HG03066 (cell line): Measurements from ENCODE around the gene KPNA6.
"Not testable (repeated sequence)": the region's sequence is repeated elsewhere in the genome, so short reads cannot be mapped to it uniquely, and the experiment has no call there.

Experiments
- ATAC-seq: cut with Tn5 transposase; IDR thresholded peaks from one replicate; pipeline ENCODE4 v1.9.1; 2021; ENCODE audit warnings: low read depth; ENCODE audit not compliant: unreplicated experiment

The KPNA6 gene

GRCh38 chr1:32100359-32100758 lies 7.5 kb upstream of the KPNA6 start:
- no peak for ATAC-seq

DNA sequence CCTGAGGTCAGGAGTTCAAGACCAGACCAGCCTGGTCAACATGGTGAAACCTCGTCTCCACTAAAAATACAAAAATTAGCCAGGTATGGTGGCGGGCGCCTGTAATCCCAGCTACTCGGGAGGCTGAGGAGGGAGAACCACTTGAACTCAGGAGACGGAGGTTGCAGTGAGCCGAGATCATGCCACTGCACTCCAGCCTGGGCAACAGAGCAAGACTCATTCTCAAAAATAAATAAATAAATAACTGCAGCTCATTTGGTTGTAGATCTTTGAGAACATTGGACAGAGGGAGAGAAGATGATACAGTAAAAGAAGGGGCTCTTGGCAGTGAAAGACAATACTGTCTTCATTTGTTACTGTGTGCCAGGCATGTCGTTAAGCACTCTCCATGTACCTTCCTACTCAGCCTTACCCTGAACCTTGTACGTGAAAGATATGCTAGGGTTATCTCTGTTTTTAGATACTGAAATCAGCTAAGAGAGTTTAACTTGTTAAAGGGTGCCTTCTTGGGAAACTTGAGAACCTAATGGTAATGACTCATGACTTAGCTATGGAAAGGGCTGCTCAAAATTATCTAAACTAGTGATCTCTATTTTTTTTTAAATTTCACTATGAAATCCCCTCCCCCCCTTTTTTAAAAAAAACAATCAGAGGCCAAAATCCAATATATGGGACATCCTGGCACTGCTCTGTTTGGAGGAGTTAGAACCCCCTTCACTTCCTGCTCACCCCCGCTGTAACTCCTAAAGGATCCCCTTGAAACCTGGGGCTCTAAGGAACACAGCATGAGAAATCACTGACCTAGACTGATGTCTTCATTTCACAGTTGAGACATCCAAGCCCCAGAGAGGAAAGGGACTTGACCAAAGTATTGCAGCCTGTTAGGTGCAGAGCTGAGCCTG lies 6.8 kb upstream of the KPNA6 start:
- no peak for ATAC-seq

- no peak for ATAC-seq
Observed at GRCh38 chr1:32104127-32104526, 3.7 kb upstream of the KPNA6 start.

- no peak for ATAC-seq
Observed at GRCh38 chr1:32105338-32105737, 2.5 kb upstream of the KPNA6 start.

GRCh38 chr1:32106663-32107275 lies 1.1 kb upstream of the KPNA6 start:
- no peak for ATAC-seq

DNA sequence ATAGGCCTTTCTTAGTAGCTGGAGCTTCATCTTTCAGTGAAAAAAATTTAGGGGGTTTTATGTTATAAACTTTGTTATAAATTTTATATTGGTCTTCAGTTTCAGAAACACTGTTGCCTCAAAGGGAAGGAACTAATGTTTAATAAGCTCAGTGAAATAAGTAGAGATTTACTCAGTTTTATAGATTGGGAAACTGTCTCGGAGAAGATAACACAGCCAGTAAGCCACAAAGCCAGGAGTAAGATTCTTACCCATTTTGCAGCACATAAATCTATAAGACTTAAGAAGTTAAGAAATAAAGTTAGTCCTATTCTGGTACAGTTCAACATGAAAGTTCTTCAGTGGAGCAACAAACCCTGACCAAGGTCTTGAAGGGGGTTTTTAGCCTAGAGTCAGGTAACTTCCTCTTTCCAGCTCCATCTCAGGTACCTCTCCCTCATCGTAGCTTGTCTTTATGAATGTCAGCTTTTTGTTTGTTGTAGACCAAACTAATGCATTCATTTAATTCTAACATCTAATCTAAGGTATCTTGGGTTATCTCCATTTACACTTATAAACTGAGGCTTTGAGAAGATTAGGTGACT lies 3.3 kb downstream of the KPNA6 start:
- ATAC-seq: no peak

- no peak for ATAC-seq
Observed at GRCh38 chr1:32111789-32112188, 3.9 kb downstream of the KPNA6 start.

GRCh38 chr1:32112806-32113375 lies 5.0 kb downstream of the KPNA6 start:
- no peak for ATAC-seq

DNA sequence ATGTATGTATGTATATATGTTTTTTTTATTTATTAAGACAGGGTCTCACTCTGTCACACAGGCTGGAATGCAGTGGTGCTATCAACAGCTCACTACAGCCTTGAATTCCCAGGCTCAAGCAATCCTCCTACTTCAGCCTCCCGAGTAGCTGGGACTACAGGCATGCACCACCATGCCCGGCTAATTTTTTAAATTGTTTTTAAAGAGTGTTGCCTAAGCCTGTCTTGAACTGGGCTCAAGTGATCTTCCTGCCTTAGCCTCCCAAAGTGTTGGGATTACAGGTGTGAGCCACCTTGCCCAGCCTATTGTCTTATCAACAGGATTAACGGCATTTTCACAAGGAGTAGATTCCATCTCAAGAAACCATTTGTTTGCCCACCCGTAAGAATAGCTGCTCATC lies 5.6 kb downstream of the KPNA6 start:
- not testable (repeated sequence) for ATAC-seq

- no peak for ATAC-seq
Observed at GRCh38 chr1:32114420-32114819, 6.6 kb downstream of the KPNA6 start.

GRCh38 chr1:32115496-32115895 lies 7.6 kb downstream of the KPNA6 start:
- no peak for ATAC-seq

DNA sequence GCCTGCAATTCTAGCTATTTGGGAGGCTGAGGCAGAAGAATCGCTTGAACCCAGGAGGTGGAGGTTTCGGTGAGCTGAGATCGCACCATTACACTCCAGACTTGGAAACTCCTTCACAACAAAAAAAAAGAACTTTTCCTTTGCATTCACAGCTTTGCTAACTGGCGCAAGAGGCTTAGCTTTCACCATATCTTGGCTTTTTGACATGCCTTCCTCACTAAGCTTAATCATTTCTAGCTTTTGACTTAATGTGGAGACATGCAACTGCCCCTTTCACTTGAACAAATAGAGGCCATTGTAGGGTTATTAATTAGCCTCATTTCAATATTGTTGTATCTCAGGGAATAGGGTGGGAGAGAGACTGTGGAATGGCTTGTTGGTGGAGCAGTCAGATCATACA lies 8.7 kb downstream of the KPNA6 start:
- ATAC-seq: no peak

GRCh38 chr1:32122151-32122550 lies 14.3 kb downstream of the KPNA6 start:
- no peak for ATAC-seq

DNA sequence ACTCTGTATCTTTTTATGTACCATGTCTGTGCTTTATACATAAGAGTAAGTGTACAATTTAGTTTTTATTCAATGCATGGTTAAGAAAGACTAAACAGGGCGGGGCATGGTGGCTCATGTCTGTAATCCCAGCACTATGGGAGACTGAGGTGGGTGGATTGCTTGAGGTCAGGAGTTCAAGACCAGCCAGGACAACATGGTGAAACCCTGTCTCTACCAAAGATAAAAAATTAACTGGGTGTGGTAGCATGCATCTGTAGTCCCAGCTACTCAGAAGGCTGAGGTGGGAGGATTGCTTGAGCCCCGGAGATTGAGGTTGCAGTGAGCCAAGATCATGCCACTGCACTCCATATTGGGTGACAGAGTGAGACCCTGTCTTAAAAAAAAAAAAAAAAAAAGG lies 15.5 kb downstream of the KPNA6 start:
- not testable (repeated sequence) for ATAC-seq

- ATAC-seq: no peak
Observed at GRCh38 chr1:32125313-32125712, 17.5 kb downstream of the KPNA6 start.

- no peak for ATAC-seq
Observed at GRCh38 chr1:32126770-32127169, 18.9 kb downstream of the KPNA6 start.

DNA sequence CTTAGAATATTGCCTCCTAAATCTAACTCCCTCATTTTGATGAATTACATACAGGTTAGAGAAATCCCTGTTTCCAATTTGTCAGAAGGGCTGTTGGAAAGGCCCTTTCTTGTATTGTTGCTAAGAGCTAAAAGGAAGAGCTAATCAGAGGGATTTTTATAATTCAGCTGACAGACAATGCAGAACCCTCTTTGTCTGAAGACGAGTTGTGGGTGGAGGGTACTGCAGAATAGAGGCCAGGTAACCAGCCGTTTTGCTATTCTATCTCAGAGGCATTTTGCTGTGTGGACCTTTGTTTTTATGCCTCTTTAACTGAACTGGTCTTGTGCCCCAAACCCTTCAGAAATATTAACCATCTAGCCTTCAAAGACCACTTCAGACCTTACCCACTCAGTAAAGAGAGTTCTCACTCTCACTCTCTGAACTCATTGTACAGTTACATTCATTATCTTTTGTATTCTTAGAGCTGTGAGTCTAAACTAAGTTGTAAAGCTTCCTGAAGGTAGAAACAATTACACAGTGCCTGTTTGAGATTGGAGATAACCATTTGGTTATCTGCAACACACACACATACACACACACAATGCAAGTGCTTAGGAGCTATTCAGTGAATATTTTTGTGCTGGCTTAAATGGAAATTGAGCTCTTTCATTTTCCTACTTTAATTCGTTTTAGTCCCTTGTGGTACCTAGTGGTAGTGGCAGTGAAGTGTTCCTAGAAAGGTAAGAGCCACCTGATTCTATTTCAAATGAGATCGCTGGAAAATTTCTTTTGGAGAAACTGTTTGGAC lies 19.7 kb downstream of the KPNA6 start:
- ATAC-seq: no peak

- ATAC-seq: no peak
Observed at GRCh38 chr1:32128479-32128878, 20.6 kb downstream of the KPNA6 start.

DNA sequence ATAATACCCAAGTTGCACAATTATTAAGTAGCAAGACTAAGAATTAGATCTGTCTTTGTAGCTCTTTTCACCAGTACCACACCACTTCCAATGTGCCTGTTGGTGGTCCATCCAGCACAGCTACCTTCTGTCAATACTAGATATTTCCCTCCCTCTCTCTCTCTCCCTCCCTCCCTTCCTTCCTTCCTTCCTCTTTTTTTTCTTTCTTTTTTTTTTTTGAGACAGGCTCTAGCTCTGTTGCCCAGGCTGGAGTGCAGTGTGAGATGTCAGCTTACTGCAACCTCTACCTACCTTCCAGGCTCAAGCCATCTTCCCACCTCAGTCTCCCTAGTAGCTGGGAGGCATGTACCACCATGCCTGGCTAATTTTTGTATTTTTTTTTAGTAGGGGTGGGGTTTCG lies 21.1 kb downstream of the KPNA6 start:
- ATAC-seq: no peak

GRCh38 chr1:32133950-32134280 lies 26.1 kb downstream of the KPNA6 start:
- not testable (repeated sequence) for ATAC-seq

GRCh38 chr1:32137111-32137510 lies 29.3 kb downstream of the KPNA6 start:
- no peak for ATAC-seq
